T-helper 2 cell (primary cell): ENCODE measurements around the gene ZFYVE21.
"Not testable (repeated sequence)": the region's sequence is repeated elsewhere in the genome, so short reads cannot be mapped to it uniquely, and the experiment has no call there.

Experiments
- DNase-seq, 5 experiments: peaks; one replicate each; pipeline versions ENCODE4 v3.0.0 to v3.0.0-alpha.2; 2012 to 2022

The ZFYVE21 gene

DNA sequence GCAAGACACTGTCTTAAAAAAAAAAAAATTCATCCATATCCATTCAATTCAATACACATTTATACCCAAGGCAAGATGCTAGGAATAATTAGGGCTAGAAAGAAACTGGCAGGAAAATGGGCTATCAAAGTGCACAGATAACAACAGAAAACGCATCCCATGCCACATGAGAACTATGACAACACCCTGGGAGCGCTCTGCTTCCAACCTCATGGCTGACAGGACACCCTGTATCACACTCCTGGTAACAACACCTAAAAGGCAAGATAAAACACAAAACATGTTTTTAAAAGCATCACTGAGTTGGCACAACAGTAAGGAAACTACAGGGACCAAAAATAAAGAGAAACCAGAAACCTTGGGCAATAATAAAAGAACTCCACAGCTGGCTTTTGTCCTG lies 54.9 kb downstream of the ZFYVE21 start:
- no peak for DNase-seq

DNA sequence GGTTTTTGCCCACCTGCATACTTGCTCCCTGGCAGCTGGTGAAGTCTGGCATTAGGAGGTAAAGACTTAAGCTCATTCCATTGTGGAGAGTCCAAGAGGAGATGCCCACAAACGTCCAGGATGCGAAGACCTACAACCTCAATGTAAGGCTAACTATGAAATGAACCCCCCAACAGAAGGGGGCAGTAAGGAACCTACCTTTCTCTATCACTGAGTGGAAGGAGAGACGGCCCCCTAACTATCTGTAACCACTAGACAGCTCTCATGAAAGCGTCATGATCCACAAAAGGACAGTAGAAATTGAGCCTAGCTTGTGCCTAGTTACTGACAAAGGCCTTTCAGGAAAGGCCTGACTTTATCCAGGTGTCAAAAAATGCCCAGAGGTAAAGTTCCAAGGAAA lies 55.3 kb downstream of the ZFYVE21 start:
- no peak for DNase-seq

DNA sequence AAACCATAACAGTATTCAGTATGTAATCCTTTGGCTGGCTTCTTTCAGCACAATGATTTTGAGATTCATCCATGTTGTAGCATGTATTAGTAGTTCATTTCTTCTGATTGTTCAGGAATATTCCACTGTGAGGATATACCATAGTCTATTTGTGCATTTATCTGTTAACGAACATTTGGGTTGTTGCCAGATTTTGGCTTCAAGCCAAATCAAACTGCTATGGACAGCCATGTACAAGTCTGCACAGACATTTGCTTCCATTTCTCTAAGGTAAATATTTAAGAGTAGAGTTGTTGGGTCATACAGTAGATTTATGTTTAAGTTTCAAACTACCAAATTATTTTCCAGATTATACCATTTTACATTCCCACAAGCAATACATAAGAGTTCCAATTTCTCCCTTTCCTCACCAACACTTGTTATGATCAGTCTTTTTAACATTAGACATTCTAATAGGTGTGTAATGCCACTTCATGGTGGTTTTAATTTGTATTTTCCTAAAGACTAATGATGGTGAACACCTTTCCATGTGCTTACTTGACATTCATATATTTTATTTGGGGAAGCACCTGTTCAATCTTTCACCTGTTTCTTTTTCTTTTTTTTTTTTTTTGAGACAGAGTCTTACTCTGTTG lies 56.6 kb downstream of the ZFYVE21 start:
- no peak for DNase-seq

DNA sequence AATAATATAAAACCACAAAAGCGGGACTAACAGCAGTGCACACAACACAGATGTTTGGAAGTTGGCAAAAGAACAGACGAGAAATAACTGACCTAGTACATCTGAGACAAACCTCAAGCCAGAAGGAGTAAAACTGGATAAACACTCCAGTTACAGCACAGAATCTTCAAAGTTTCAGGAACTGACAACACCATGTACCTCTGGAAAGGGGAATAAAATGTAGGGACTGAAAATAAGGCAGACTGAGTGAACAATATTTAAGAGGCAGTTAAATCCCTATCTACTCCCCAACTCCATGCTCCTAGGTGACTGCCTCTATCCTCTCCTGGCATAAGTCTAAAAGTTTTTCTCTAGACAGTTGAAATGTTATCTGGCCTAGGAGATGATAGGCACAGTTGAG lies 57.9 kb downstream of the ZFYVE21 start:
- DNase-seq: no peak

DNA sequence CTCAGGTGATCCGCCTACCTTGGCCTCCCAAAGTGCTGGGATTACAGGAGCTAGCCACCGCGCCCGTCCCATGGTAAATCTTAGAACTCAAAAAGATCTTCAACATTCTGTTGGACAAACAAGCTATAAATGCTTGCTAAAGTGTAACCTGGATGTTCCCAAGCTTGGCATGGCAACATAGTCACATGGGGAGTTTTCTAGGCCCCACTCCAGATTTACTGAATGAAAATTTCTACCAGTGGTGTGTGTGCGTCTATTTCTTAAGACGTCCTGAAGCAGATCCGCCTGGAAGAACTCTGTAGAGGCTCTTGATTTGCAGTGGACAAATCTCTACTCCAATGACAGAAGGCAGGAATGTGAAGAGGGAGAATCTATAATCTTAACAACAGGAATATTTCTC lies 59.9 kb downstream of the ZFYVE21 start:
- DNase-seq: no peak

DNA sequence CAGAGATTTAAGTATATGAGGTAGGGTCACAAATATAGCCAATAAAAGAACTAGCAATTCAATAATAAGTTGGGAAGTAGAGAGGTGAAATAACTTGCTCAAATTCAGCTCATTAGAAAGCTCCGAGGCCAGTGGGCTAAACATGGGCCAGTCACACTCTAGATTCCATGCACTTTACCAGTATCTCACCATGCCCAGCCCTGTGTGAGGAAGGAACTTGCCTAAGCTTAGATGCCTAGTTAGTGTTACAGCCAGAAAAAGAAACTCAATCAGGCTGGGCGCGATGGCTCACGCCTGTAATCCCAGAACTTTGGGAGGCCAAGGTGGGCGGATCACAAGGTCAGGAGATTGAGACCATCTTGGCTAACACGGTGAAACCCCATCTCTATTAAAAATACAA lies 60.7 kb downstream of the ZFYVE21 start:
- DNase-seq: not testable (repeated sequence)

GRCh38 chr14:103782376-103782775 lies 66.8 kb downstream of the ZFYVE21 start:
- no peak for DNase-seq
